Activated CD8-positive, alpha-beta memory T cell treated with anti-CD3 and anti-CD28 coated beads, Interleukin-2, amount 50 U/mL, for 48 hours (primary cell): ENCODE data around the gene TIMP2.
"Not testable (repeated sequence)": the region's sequence is repeated elsewhere in the genome, so short reads cannot be mapped to it uniquely, and the experiment has no call there.

ENCODE experiments used
- DNase-seq: peaks from one replicate; pipeline ENCODE4 v3.0.0-alpha.2; 2020

The TIMP2 gene

GRCh38 chr17:78903101-78903779 lies 21.9 kb downstream of the TIMP2 start, which contains the start of gene CEP295NL:
TSS of gene CEP295NL (minus strand) at chr17:78903201. CDS start at chr17:78901828, 1,373 bp downstream.
- no peak for DNase-seq

- not testable (repeated sequence) for DNase-seq
Observed at GRCh38 chr17:78902231-78902630, 23.0 kb downstream of the TIMP2 start.

- no peak for DNase-seq
Observed at GRCh38 chr17:78901806-78902205, 23.4 kb downstream of the TIMP2 start.

- no peak for DNase-seq
Observed at GRCh38 chr17:78900816-78901215, 24.4 kb downstream of the TIMP2 start.

GRCh38 chr17:78899361-78900260 lies 25.6 kb downstream of the TIMP2 start:
- no peak for DNase-seq

- DNase-seq: no peak
Observed at GRCh38 chr17:78898947-78899346, 26.2 kb downstream of the TIMP2 start.

- DNase-seq: no peak
Observed at GRCh38 chr17:78898075-78898836, 26.9 kb downstream of the TIMP2 start.

GRCh38 chr17:78897664-78898047 lies 27.5 kb downstream of the TIMP2 start:
- DNase-seq: no peak

- DNase-seq: no peak
Observed at GRCh38 chr17:78896834-78897663, 28.1 kb downstream of the TIMP2 start.

- DNase-seq: no peak
Observed at GRCh38 chr17:78896091-78896833, 28.9 kb downstream of the TIMP2 start.

GRCh38 chr17:78895322-78895721 lies 29.9 kb downstream of the TIMP2 start:
- no peak for DNase-seq

- no peak for DNase-seq
Observed at GRCh38 chr17:78893684-78894083, 31.5 kb downstream of the TIMP2 start.

GRCh38 chr17:78892936-78893379 lies 32.2 kb downstream of the TIMP2 start:
- DNase-seq: no peak

- DNase-seq: no peak
Observed at GRCh38 chr17:78892520-78892919, 32.7 kb downstream of the TIMP2 start.

GRCh38 chr17:78892062-78892456 lies 33.1 kb downstream of the TIMP2 start:
- DNase-seq: no peak

GRCh38 chr17:78891406-78892061 lies 33.7 kb downstream of the TIMP2 start:
- no peak for DNase-seq

GRCh38 chr17:78890498-78890897 lies 34.7 kb downstream of the TIMP2 start:
- peak; percentile 68 for DNase-seq

- DNase-seq: not testable (repeated sequence)
Observed at GRCh38 chr17:78890096-78890495, 35.1 kb downstream of the TIMP2 start.

- no peak for DNase-seq
Observed at GRCh38 chr17:78889531-78889930, 35.7 kb downstream of the TIMP2 start.

GRCh38 chr17:78888941-78889518 lies 36.2 kb downstream of the TIMP2 start:
- no peak for DNase-seq

GRCh38 chr17:78886954-78887353 lies 38.2 kb downstream of the TIMP2 start:
- no peak for DNase-seq
